Peyer's patch (tissue), 4 donors: ENCODE data around the gene LSM3. TPM values are rescaled to one million over a fixed set of nuclear protein-coding genes. Genes with fewer than 3 reads are reported as not detected.

Experiments used
- DNase-seq, 3 donors: peaks; one replicate each; pipeline ENCODE4 v3.0.0-alpha.2; 2017 to 2019
- H3K27ac ChIP-seq, 4 donors: fragments of 200-600 bp; sonication (generic); one replicate each; pipeline ENCODE4 v1.5.1; 2016 to 2019
- H3K27me3 ChIP-seq, 2 donors: fragments of 200-600 bp; sonication (generic); one replicate each; pipeline ENCODE4 v1.5.1; 2019
- H3K36me3 ChIP-seq, 3 donors: fragments of 200-600 bp; sonication (generic); one replicate each; pipeline ENCODE4 v1.5.1; 2016 to 2019
- H3K4me1 ChIP-seq, 4 donors: fragments of 200-600 bp; sonication (generic); one replicate each; pipeline ENCODE4 v1.5.1; 2016 to 2019
- H3K4me3 ChIP-seq, 4 donors: fragments of 200-600 bp; sonication (generic); 1 replicate in 3 of 4; 2 replicates in 1 of 4; pipeline ENCODE4 v1.5.1; 2016 to 2019; ENCODE audit warnings: mild to moderate bottlenecking in 1 of 4
- H3K9me3 ChIP-seq, 4 donors: fragments of 200-600 bp; sonication (generic); one replicate each; pipeline ENCODE4 v1.5.1; 2016 to 2019; ENCODE audit warnings: mild to moderate bottlenecking in 1 of 4
- CTCF ChIP-seq, 6 experiments: fragments of 450-650 bp in 4 of 6; fragments of 200-600 bp in 2 of 6; sonication (generic) in 1 of 6; IDR thresholded peaks; one replicate each; pipeline ENCODE4 v1.5.1; 2017 to 2019; ENCODE audit warnings: antibody characterized with exemption in 6 of 6, mild to moderate bottlenecking in 3 of 6, moderate library complexity in 1 of 6
- POLR2A ChIP-seq, 2 donors: fragments of 450-650 bp; IDR thresholded peaks; one replicate each; pipeline ENCODE4 v1.5.1; 2017; ENCODE audit warnings: antibody characterized with exemption in 2 of 2, mild to moderate bottlenecking in 2 of 2, moderate library complexity in 2 of 2
- total RNA-seq, 4 donors: library from RNA; depleted of rRNA; stranded (reverse); fragments of >200 nt; gene quantifications; one replicate each; pipeline ENCODE4 v1.1.0, GENCODE V29; 2016

LSM3 gene
- total RNA-seq, 4 donors from 2014 or later, result 4.6 to 10.7 (median 7.0) TPM

- TF ChIP-seq CTCF (IDR thresholded peaks at IDR 0.05) (no peak), POLR2A (IDR thresholded peaks at IDR 0.05) (no peak)
- DNase-seq, result peak in 1 of 3 donors; percentile 65
- H3K4me1 ChIP-seq, result peaks cover 0 to 37% (median 7%) of the 10 kb centered on the region in 4 donors
- no peaks in the 10 kb centered on the region for H3K27me3 ChIP-seq
- peaks cover 0 to 73% (median 0%) of the 10 kb centered on the region in 3 donors for H3K36me3 ChIP-seq
- H3K4me3 ChIP-seq, result no peak overlapping the region
- no peaks in the 10 kb centered on the region for H3K9me3 ChIP-seq
- peak overlapping the region; percentile 64 to 91 (median 72) for H3K27ac ChIP-seq
Observed at GRCh38 chr3:14143271-14144225, 35.1 kb upstream of the LSM3 start.

- DNase-seq, result peak in 2 of 3 donors; percentile 62 to 81
- no peak for TF ChIP-seq POLR2A (IDR thresholded peaks at IDR 0.05)
- TF ChIP-seq CTCF (IDR thresholded peaks at IDR 0.05), result no peak
- Histone ChIP-seq H3K9me3 (no peaks in the 10 kb centered on the region), H3K4me3 (peak overlapping the region in 2 of 4 donors; percentile 1 to 31), H3K36me3 (peaks cover 0 to 69% (median 0%) of the 10 kb centered on the region in 3 donors), H3K27me3 (no peaks in the 10 kb centered on the region), H3K27ac (peak overlapping the region; percentile 63 to 91 (median 72)), H3K4me1 (peaks cover 0 to 37% (median 7%) of the 10 kb centered on the region in 4 donors)
Observed at GRCh38 chr3:14144423-14145075, 34.1 kb upstream of the LSM3 start.

- Histone ChIP-seq H3K4me1 (peaks cover 0 to 37% (median 7%) of the 10 kb centered on the region in 4 donors), H3K36me3 (peaks cover 0 to 66% (median 0%) of the 10 kb centered on the region in 3 donors), H3K27ac (peak overlapping the region; percentile 68 to 91 (median 75)), H3K27me3 (no peaks in the 10 kb centered on the region), H3K9me3 (no peaks in the 10 kb centered on the region), H3K4me3 (no peak overlapping the region)
- no peak for DNase-seq
- TF ChIP-seq POLR2A (IDR thresholded peaks at IDR 0.05) (no peak), CTCF (IDR thresholded peaks at IDR 0.05) (no peak)
Observed at GRCh38 chr3:14145236-14145635, 33.4 kb upstream of the LSM3 start.

- H3K36me3 ChIP-seq, result peaks cover 0 to 65% (median 0%) of the 10 kb centered on the region in 3 donors
- no peaks in the 10 kb centered on the region for H3K27me3 ChIP-seq
- no peak for DNase-seq
- H3K9me3 ChIP-seq, result no peaks in the 10 kb centered on the region
- H3K4me3 ChIP-seq, result no peak overlapping the region
- H3K27ac ChIP-seq, result peak overlapping the region; percentile 68 to 91 (median 75)
- no peak for TF ChIP-seq POLR2A (IDR thresholded peaks at IDR 0.05)
- TF ChIP-seq CTCF (IDR thresholded peaks at IDR 0.05), result no peak
- peaks cover 0 to 37% (median 7%) of the 10 kb centered on the region in 4 donors for H3K4me1 ChIP-seq
Observed at GRCh38 chr3:14145670-14146380, 32.8 kb upstream of the LSM3 start.

GRCh38 chr3:14146381-14147065 lies 32.1 kb upstream of the LSM3 start:
- H3K9me3 ChIP-seq, result no peaks in the 10 kb centered on the region
- no peak overlapping the region for H3K4me3 ChIP-seq
- no peaks in the 10 kb centered on the region for H3K27me3 ChIP-seq
- H3K27ac ChIP-seq, result peak overlapping the region in 3 of 4 donors; percentile 68 to 91 (median 73)
- peaks cover 0 to 66% (median 0%) of the 10 kb centered on the region in 3 donors for H3K36me3 ChIP-seq
- no peak for DNase-seq
- TF ChIP-seq POLR2A (IDR thresholded peaks at IDR 0.05) (no peak), CTCF (IDR thresholded peaks at IDR 0.05) (no peak)
- peaks cover 0 to 37% (median 7%) of the 10 kb centered on the region in 4 donors for H3K4me1 ChIP-seq
